Subcutaneous abdominal adipose tissue (tissue), 5 donors: ENCODE measurements around the gene TGFBR3.

Experiments used
- H3K27ac ChIP-seq: one replicate; pipeline ENCODE4 v1.7.0; 2013; ENCODE audit warnings: low read depth, mild to moderate bottlenecking, inconsistent platforms, low read length, moderate library complexity
- H3K27me3 ChIP-seq, 5 donors: one replicate each; pipeline ENCODE4 v1.7.0; 2013; ENCODE audit warnings: low read length in 5 of 5, inconsistent platforms in 1 of 5; ENCODE audit not compliant: control insufficient read depth in 5 of 5, insufficient read depth in 4 of 5
- H3K36me3 ChIP-seq, 5 donors: one replicate each; pipeline ENCODE4 v1.7.0; 2013; ENCODE audit warnings: low read length in 5 of 5; ENCODE audit not compliant: control insufficient read depth in 5 of 5, insufficient read depth in 5 of 5
- H3K4me1 ChIP-seq, 5 donors: one replicate each; pipeline ENCODE4 v1.7.0; 2013; ENCODE audit warnings: low read length in 5 of 5, mild to moderate bottlenecking in 3 of 5, moderate library complexity in 1 of 5; ENCODE audit not compliant: control insufficient read depth in 5 of 5, insufficient read depth in 5 of 5
- H3K4me3 ChIP-seq, 5 donors: one replicate each; pipeline ENCODE4 v1.7.0; 2013; ENCODE audit warnings: low read length in 5 of 5, low read depth in 1 of 5
- H3K9ac ChIP-seq, 5 donors: one replicate each; pipeline ENCODE4 v1.7.0; 2013; ENCODE audit warnings: low read length in 5 of 5, mild to moderate bottlenecking in 4 of 5, moderate library complexity in 3 of 5
- H3K9me3 ChIP-seq, 5 donors: one replicate each; pipeline ENCODE4 v1.7.0; 2013; ENCODE audit warnings: low read length in 5 of 5; ENCODE audit not compliant: control insufficient read depth in 5 of 5
- donor health status: healthy.
- donor health status: healthy.
- donor health status: healthy.
- donor health status: healthy.
- donor health status: healthy.

The TGFBR3 gene

GRCh38 chr1:91829293-91830153 is 56.4 kb downstream of the TGFBR3 start:
- Histone ChIP-seq H3K9ac (no peak overlapping the region), H3K9me3 (no peaks in the 10 kb centered on the region), H3K27me3 (no peaks in the 10 kb centered on the region), H3K4me1 (peaks cover 12 to 37% (median 31%) of the 10 kb centered on the region in 5 donors), H3K27ac (peak overlapping the region; percentile 73), H3K36me3 (peaks cover 0 to 6% (median 0%) of the 10 kb centered on the region in 5 donors), H3K4me3 (peak overlapping the region in 1 of 5 donors; percentile 17)

GRCh38 chr1:91828583-91829281 is 57.2 kb downstream of the TGFBR3 start:
- Histone ChIP-seq H3K27me3 (no peaks in the 10 kb centered on the region), H3K9me3 (no peaks in the 10 kb centered on the region), H3K36me3 (peaks cover 0 to 6% (median 0%) of the 10 kb centered on the region in 5 donors), H3K4me3 (no peak overlapping the region), H3K4me1 (peaks cover 12 to 37% (median 31%) of the 10 kb centered on the region in 5 donors), H3K27ac (no peak overlapping the region), H3K9ac (peak overlapping the region in 1 of 5 donors; percentile 3)

GRCh38 chr1:91827459-91828321 is 58.3 kb downstream of the TGFBR3 start:
- Histone ChIP-seq H3K4me3 (no peak overlapping the region), H3K9ac (no peak overlapping the region), H3K27ac (no peak overlapping the region), H3K9me3 (no peaks in the 10 kb centered on the region), H3K27me3 (no peaks in the 10 kb centered on the region), H3K4me1 (peaks cover 12 to 37% (median 31%) of the 10 kb centered on the region in 5 donors), H3K36me3 (peaks cover 0 to 6% (median 0%) of the 10 kb centered on the region in 5 donors)

GRCh38 chr1:91827087-91827458 is 58.9 kb downstream of the TGFBR3 start:
- no peak overlapping the region for H3K4me3 ChIP-seq
- H3K9me3 ChIP-seq, result no peaks in the 10 kb centered on the region
- peaks cover 0 to 6% (median 0%) of the 10 kb centered on the region in 5 donors for H3K36me3 ChIP-seq
- no peaks in the 10 kb centered on the region for H3K27me3 ChIP-seq
- H3K9ac ChIP-seq, result no peak overlapping the region
- peaks cover 12 to 37% (median 31%) of the 10 kb centered on the region in 5 donors for H3K4me1 ChIP-seq
- no peak overlapping the region for H3K27ac ChIP-seq

- Histone ChIP-seq H3K4me3 (no peak overlapping the region), H3K27me3 (no peaks in the 10 kb centered on the region), H3K36me3 (peaks cover 0 to 6% (median 0%) of the 10 kb centered on the region in 5 donors), H3K9ac (no peak overlapping the region), H3K9me3 (no peaks in the 10 kb centered on the region), H3K27ac (no peak overlapping the region), H3K4me1 (peaks cover 12 to 38% (median 31%) of the 10 kb centered on the region in 5 donors)
These were observed 59.3 kb downstream of the TGFBR3 start for GRCh38 chr1:91826649-91827048.

- Histone ChIP-seq H3K27me3 (no peaks in the 10 kb centered on the region), H3K27ac (no peak overlapping the region), H3K36me3 (peaks cover 0 to 6% (median 0%) of the 10 kb centered on the region in 5 donors), H3K4me3 (no peak overlapping the region), H3K4me1 (peaks cover 10 to 34% (median 27%) of the 10 kb centered on the region in 5 donors), H3K9me3 (no peaks in the 10 kb centered on the region), H3K9ac (no peak overlapping the region)
These were observed 59.7 kb downstream of the TGFBR3 start for GRCh38 chr1:91826248-91826647.

- Histone ChIP-seq H3K36me3 (peaks cover 0 to 3% (median 0%) of the 10 kb centered on the region in 5 donors), H3K9ac (no peak overlapping the region), H3K4me1 (peaks cover 3 to 37% (median 32%) of the 10 kb centered on the region in 5 donors), H3K27ac (peak overlapping the region; percentile 1), H3K27me3 (no peaks in the 10 kb centered on the region), H3K4me3 (no peak overlapping the region), H3K9me3 (no peaks in the 10 kb centered on the region)
These were observed 64.7 kb downstream of the TGFBR3 start for GRCh38 chr1:91821126-91821868.

- H3K36me3 ChIP-seq, result peaks cover 0 to 3% (median 0%) of the 10 kb centered on the region in 5 donors
- no peaks in the 10 kb centered on the region for H3K27me3 ChIP-seq
- no peak overlapping the region for H3K4me3 ChIP-seq
- H3K9ac ChIP-seq, result peak overlapping the region in 2 of 5 donors; percentile 21 to 24
- H3K4me1 ChIP-seq, result peaks cover 3 to 46% (median 34%) of the 10 kb centered on the region in 5 donors
- H3K27ac ChIP-seq, result peak overlapping the region; percentile 66
- H3K9me3 ChIP-seq, result no peaks in the 10 kb centered on the region
These were observed 66.7 kb downstream of the TGFBR3 start for GRCh38 chr1:91819038-91819788.

- H3K4me3 ChIP-seq, result no peak overlapping the region
- H3K27ac ChIP-seq, result peak overlapping the region; percentile 66
- H3K27me3 ChIP-seq, result no peaks in the 10 kb centered on the region
- H3K36me3 ChIP-seq, result peaks cover 0 to 2% (median 0%) of the 10 kb centered on the region in 5 donors
- H3K9me3 ChIP-seq, result no peaks in the 10 kb centered on the region
- no peak overlapping the region for H3K9ac ChIP-seq
- peaks cover 3 to 46% (median 38%) of the 10 kb centered on the region in 5 donors for H3K4me1 ChIP-seq
These were observed 67.3 kb downstream of the TGFBR3 start for GRCh38 chr1:91818713-91818975.
